NT2/D1 (cell line): Measurements from ENCODE around the gene BTBD6.

Source experiments
- SUZ12 ChIP-seq: IDR thresholded peaks from 2 replicates; pipeline ENCODE4 v1.6.1; 2011; ENCODE audit not compliant: insufficient read length, insufficient read depth; ENCODE audit errors: extremely low read depth
- YY1 ChIP-seq: IDR thresholded peaks from 2 replicates; pipeline ENCODE4 v1.6.1; 2011; ENCODE audit not compliant: insufficient read length, insufficient read depth
- ZNF274 ChIP-seq: IDR thresholded peaks from 2 replicates; pipeline ENCODE4 v1.6.1; 2011; ENCODE audit warnings: mild to moderate bottlenecking, low read depth, low read length

GRCh38 chr14:105212541-105213300, 35.6 kb upstream of the BTBD6 start:
- no peak for TF ChIP-seq YY1
- no peak for TF ChIP-seq SUZ12
- TF ChIP-seq ZNF274: no peak
